Nucleus accumbens (tissue), 56 donors: ENCODE results near the gene LITAF.

ENCODE experiments used
- DNase-seq, 56 donors: peaks; one replicate each; lab custom pipeline; 2025; lab: John Stamatoyannopoulos, UW

Gene LITAF

GRCh38 chr16:11500700-11501346 is 85.9 kb downstream of the LITAF start:
- no peak for DNase-seq

GRCh38 chr16:11499295-11500089 is 87.2 kb downstream of the LITAF start:
- DNase-seq, result no peak

GRCh38 chr16:11498683-11499082 is 88.0 kb downstream of the LITAF start:
- no peak for DNase-seq

- DNase-seq, result no peak
Observed at GRCh38 chr16:11497851-11498289, 88.8 kb downstream of the LITAF start.
